Cardiac fibroblast (primary cell): ENCODE results near the gene MAP1LC3B.

Experiments used
- DNase-seq, 2 donors: peaks; one replicate each; pipeline versions ENCODE4 v3.0.0 to v3.0.0-alpha.2; 2010; ENCODE audit warnings: low read depth in 2 of 2
- H3K4me3 ChIP-seq, 2 donors: replicated peaks in 1 of 2; 1 replicate in 1 of 2; 2 replicates in 1 of 2; pipeline ENCODE4 v1.5.1; 2011; ENCODE audit warnings: low read depth in 2 of 2, low read length in 2 of 2, mild to moderate bottlenecking in 2 of 2, moderate library complexity in 1 of 2
- TF ChIP-seq, protein P1 (sequence below): IDR thresholded peaks from one replicate; pipeline ENCODE4 v1.5.1; 2011; ENCODE audit warnings: low read depth, mild to moderate bottlenecking, low read length, inconsistent platforms

Gene MAP1LC3B

GRCh38 chr16:87439926-87440325 lies 47.8 kb downstream of the MAP1LC3B start:
- TF ChIP-seq, protein P1, sequence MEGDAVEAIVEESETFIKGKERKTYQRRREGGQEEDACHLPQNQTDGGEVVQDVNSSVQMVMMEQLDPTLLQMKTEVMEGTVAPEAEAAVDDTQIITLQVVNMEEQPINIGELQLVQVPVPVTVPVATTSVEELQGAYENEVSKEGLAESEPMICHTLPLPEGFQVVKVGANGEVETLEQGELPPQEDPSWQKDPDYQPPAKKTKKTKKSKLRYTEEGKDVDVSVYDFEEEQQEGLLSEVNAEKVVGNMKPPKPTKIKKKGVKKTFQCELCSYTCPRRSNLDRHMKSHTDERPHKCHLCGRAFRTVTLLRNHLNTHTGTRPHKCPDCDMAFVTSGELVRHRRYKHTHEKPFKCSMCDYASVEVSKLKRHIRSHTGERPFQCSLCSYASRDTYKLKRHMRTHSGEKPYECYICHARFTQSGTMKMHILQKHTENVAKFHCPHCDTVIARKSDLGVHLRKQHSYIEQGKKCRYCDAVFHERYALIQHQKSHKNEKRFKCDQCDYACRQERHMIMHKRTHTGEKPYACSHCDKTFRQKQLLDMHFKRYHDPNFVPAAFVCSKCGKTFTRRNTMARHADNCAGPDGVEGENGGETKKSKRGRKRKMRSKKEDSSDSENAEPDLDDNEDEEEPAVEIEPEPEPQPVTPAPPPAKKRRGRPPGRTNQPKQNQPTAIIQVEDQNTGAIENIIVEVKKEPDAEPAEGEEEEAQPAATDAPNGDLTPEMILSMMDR, result no peak
- no peak overlapping the region for H3K4me3 ChIP-seq
- no peak for DNase-seq

- TF ChIP-seq, protein P1, result no peak
- no peak for DNase-seq
- no peak overlapping the region for H3K4me3 ChIP-seq
Measured at GRCh38 chr16:87441886-87442580, 49.9 kb downstream of the MAP1LC3B start.

DNA sequence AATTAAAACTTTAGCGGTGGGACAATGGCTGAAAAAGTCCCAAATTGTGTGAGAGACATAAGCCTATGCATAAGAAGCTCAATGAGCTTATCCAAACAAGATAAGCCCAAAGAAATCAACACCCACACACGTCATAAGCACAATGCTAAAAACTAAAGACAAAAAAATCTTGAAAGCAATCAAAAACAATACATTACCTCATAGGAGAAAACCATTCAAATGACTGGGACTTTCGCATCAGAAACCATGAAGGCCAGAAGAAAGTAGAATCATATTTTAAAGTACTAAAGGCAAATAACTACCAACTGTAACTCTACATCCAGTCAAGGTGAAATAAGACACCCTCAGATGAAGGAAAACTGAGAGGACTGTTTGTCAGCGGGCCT lies 50.4 kb downstream of the MAP1LC3B start:
- DNase-seq, result no peak
- no peak overlapping the region for H3K4me3 ChIP-seq
- TF ChIP-seq, protein P1, result no peak

DNA sequence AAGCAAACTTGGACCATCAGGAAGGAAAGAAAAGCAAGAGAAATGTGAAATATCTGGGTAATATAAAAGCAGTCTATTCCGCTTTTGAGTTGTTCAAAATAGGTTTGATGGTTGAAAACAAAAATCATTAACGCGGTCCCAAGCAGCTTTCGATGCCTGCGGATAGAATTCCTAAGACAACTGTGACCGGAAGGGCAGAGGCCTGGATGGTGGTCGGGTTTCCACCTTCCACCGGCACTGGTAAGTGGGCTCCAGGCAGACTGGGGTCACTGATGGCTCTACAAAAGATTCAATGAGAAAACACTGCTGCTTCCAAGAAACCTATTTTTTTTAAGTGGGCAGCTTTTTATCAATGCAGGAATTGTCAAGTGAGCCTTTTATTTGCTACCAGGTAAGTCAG lies 50.9 kb downstream of the MAP1LC3B start:
- TF ChIP-seq, protein P1, result no peak
- DNase-seq, result no peak
- H3K4me3 ChIP-seq, result no peak overlapping the region

DNA sequence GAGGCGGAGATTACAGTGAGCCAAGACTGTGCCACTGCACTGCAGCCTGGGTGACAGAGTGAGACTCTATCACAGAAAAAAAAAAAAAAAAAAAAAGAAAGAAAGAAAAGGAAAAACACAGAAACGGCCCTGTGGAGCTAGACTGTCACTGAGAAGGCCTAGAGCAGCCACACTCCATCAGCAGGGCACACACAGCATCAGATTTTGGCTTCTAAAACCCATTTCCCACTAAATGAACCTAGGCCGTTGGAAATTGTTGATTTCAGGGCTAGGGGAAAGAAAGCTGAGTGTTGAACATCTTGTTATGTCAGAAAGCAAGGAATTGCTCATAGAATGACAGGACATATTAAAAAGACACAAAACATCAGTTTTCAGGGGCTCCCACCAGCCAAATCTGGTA lies 51.8 kb downstream of the MAP1LC3B start:
- DNase-seq, result no peak
- TF ChIP-seq, protein P1, result no peak
- H3K4me3 ChIP-seq, result no peak overlapping the region

DNA sequence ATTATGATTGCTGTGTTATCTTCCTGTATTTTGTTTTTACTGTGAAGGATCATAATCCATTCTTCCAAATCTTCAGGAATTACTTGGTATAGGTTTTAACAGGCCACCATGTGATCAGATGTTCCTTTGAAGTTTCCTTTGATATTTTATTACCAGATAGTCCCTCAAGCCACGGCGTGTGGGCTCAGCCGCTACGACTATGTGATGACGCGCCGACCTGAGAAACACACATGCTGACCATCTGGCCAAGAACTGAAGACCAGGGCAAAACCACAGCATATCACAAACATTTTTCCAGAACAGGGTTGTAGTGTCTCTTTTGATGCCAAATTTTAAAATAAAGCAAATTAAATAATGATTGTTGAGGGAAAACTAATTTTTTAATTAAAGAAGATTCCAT lies 53.4 kb downstream of the MAP1LC3B start:
- no peak overlapping the region for H3K4me3 ChIP-seq
- TF ChIP-seq, protein P1, result no peak

DNA sequence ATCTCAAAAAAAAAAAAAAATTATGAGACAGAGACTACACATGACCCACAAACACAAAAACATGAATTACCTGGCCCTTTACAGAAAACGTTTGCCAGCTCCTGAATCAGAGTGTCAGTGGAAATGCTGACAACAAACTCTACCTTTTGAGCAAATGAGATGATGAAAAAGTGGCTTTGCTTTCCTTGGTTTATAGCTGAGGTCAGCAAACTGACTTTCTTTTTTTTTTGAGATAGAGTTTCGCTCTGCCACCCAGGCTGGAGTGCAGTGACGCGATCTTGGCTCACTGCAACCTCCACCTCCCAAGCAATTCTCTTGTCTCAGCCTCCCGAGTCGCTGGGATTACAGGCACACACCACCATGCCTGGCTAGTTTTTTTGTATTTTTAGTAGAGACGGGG lies 54.3 kb downstream of the MAP1LC3B start:
- TF ChIP-seq, protein P1, result no peak
- DNase-seq, result no peak
- no peak overlapping the region for H3K4me3 ChIP-seq

More for the DNA sequence above, 53.4 kb downstream of the MAP1LC3B start:
- DNase-seq, result no peak
